Nucleus accumbens (tissue), 56 donors: ENCODE results near the gene ZNF593.
A peak's percentile ranks its signal among the peaks of the same experiment; 100 is the strongest.

Experiments used
- DNase-seq, 56 donors: peaks; one replicate each; lab custom pipeline; 2025; lab: John Stamatoyannopoulos, UW

ZNF593 gene

GRCh38 chr1:26145041-26145959 lies 24.4 kb upstream of the ZNF593 start:
- DNase-seq, result peak in 48 of 56 donors; percentile 24 to 92 (median 59)

GRCh38 chr1:26145960-26146294 lies 23.8 kb upstream of the ZNF593 start:
- no peak for DNase-seq

- DNase-seq, result no peak
Measured at GRCh38 chr1:26148887-26149286, 20.8 kb upstream of the ZNF593 start.

GRCh38 chr1:26153966-26154532 lies 15.7 kb upstream of the ZNF593 start:
- no peak for DNase-seq

GRCh38 chr1:26154750-26155149 lies 15.0 kb upstream of the ZNF593 start:
- no peak for DNase-seq

GRCh38 chr1:26155370-26156284 lies 14.1 kb upstream of the ZNF593 start:
- DNase-seq, result no peak

- peak in 6 of 56 donors; percentile 3 to 43 (median 28) for DNase-seq
Measured at GRCh38 chr1:26156285-26157038, 13.2 kb upstream of the ZNF593 start.

GRCh38 chr1:26158271-26158907 lies 11.3 kb upstream of the ZNF593 start:
- DNase-seq, result no peak

GRCh38 chr1:26158908-26159742 lies 10.6 kb upstream of the ZNF593 start, which contains the start of gene FAM110D:
FAM110D (plus strand) TSS chr1:26159079; CDS start chr1:26161292, 2,213 bp downstream.
- DNase-seq, result no peak

GRCh38 chr1:26159743-26160039 lies 10.0 kb upstream of the ZNF593 start:
- DNase-seq, result no peak

- peak in 1 of 56 donors; percentile 41 for DNase-seq
Measured at GRCh38 chr1:26160527-26161414, 8.9 kb upstream of the ZNF593 start.

GRCh38 chr1:26161415-26162219 lies 8.1 kb upstream of the ZNF593 start:
- DNase-seq, result peak in 39 of 56 donors; percentile 12 to 70 (median 42)

GRCh38 chr1:26162220-26162709 lies 7.4 kb upstream of the ZNF593 start:
- DNase-seq, result no peak

- DNase-seq, result no peak
Measured at GRCh38 chr1:26163684-26164035, 6.0 kb upstream of the ZNF593 start.

- peak in 27 of 56 donors; percentile 11 to 63 (median 35) for DNase-seq
Measured at GRCh38 chr1:26164036-26164860, 5.5 kb upstream of the ZNF593 start.
